GM18909 (cell line): ENCODE data around the gene CD59.
"Not testable (repeated sequence)": the region's sequence is repeated elsewhere in the genome, so short reads cannot be mapped to it uniquely, and the experiment has no call there.

Experiments
- ATAC-seq: cut with Tn5 transposase; IDR thresholded peaks from one replicate; pipeline ENCODE4 v1.9.1; 2021; ENCODE audit warnings: mild to moderate bottlenecking; ENCODE audit not compliant: unreplicated experiment, poor library complexity

The CD59 gene

DNA sequence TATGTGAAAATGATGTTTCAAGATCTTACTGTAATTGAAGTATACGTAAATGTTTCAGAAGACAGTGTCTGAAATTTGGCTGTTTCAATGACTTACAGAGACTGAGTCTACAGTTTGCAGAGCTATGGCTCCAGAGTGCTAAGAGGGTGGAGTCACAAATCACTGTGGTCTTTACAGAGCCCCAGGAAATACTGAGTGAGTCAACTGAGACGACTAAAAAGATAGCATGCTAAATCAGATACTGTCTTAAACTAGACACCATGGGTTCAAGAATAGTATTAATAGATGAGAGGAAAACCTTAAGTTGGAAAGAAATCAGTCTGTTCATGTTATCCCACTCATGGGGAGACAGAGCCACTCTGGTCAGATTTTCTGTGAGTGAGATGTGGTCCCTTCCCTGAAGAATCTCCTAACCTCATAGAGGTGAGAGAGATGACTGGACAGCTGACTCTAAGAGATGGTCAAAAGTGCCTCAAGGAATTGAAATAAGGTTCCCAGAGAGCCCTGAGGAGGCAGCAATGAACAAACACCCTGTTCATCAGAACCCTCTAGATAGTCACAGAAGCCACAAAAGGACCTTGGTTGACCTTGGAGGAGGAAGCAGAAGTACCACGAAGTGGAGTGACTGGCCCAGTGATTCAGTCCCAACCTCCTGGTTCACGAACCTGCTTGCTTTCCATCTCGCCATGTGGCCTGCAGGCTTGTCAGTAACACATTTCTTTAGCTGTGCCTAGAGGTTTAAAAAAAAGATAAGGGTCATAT lies 65.8 kb downstream of the CD59 start:
- no peak for ATAC-seq

DNA sequence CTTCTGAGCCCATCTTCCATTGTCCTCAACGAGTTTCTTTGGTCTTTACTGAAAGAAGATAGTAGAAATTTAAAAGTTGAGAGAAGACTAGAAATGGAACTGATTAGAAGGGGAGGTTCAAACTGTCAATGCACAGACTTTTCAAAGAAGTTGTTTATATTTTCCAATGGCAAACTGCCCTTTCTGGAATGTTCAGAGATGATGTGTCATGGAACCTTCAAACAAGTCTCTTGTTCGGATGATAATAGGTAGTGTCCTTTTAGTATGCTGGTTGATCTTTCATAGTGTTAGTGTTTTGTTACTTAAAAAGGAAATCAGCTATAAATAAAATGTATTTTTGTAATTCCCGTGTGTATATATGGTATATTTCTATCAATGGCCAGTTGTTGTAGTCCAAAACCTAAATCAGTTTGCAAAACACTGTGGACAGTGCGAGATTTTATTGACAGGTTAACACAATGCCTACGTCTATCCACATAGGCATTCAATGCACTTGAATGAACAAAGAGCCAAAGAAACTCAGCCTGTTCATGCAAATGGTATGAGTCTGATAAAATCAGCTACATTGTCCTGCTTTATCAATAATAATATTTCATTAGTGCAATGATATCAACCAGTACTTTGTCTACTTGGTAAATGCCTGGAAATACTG lies 66.5 kb downstream of the CD59 start:
- ATAC-seq: no peak

DNA sequence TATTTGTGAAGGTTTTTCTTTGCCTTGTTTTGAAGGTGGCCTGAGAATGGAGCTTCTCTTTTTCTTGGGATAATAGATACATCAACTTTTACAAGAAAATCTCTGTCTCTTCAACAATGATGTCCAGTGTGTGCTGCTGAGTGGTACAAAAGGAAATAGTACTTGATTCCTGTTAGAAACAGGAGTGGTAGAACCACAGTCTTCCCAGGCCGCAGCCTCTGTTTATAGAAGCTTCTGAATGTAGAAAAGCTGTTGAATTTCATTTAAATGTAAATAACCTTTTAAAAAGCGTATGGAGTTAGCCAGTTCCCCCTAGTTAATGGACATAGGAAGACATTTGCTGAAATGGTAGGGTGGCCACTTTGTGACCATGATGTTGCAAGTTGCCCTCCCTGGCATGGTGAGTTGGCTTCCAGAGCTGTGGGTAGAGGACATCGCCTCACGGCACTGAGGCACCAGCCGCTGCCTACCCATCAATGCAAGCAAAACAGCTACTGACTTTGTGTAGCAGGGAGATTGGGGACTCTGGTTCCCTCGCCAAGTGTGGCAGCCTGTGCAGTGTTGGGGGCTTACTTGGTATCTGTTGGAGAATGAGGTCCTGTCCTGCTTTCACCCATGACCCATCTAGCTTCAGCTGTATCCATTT lies 67.1 kb downstream of the CD59 start:
- no peak for ATAC-seq

DNA sequence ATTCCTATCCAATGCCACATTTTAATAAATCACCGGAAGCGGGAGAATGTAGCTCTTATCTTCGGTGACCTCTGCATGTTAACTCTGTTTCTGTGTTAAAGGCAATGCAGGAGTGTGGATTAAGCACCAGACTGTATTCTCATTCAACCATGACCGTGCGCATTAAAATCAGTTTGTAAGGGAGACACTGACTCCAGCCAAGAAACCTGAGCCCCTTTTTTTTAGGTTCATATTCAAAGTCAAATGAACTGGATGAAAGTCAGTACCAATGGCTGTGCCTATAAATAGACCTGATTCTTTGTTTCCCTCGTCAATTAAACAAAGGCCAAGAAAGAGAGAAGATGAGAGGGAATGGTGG lies 67.8 kb downstream of the CD59 start:
- ATAC-seq: no peak

DNA sequence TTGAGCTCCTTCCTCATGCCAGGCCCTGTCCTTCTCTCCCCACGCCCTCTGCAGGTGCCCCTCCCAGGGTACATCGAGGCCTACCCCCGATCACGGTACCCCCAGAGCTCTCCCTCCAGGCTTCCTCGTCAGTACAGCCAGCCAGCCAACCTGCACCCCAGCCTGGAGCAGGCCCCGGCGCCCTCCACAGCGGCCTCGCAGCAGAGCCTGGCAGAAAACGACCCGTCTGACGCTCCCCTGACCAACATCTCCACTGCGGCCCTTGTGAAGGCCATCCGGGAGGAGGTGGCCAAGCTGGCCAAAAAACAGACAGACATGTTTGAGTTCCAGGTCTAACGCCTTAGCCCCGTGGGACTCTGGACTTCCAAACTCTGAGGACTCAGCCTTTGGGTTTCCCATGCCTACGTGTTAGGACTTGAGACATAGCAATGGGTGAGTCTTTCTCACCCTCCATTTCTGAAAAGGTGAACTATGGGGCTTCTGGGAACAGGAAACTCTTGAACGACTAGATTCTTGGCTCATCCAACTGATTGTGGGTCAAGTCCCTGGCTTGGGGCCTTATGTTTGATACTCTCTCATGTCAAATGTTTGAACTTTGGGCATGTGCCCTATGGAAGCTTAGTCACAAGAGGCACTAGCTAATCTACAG lies 68.3 kb downstream of the CD59 start:
- ATAC-seq: no peak

DNA sequence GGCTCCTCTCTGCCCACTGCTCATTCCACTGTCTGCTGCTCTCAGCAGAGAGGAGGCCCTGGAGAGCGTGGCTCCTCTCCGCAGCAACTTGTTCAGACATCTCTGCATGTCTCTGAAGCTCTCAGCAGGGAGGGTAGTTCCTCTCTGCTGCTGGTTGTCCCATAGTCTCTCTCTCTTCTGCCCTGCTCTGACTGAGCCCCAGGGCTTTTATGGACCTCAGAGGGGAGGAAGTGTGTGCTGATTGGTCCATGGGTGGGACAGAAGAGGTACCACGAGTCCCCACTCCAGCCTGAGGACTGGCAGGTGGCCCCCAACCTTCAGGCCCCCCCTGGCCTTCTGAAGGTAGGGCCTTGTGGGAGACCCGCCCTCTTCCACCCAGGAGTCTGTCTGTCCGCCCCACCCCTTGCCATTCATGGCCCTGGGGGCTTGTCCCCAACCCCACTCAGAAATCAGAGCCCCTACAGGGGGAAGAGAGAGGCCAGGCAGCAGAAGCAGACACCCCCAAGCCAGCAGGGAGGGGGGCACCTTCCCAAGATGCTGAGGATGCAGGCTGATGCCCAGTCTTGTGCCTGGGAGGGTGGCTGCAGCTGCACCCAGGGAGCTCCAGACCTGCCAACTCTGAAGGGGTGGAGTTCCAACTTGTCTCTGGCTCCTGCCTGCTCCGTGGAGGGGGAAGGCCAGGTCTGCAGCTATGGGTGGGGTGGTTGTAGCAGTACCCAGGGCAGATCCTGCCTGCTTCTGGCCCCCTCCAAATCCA lies 70.7 kb downstream of the CD59 start:
- no peak for ATAC-seq

DNA sequence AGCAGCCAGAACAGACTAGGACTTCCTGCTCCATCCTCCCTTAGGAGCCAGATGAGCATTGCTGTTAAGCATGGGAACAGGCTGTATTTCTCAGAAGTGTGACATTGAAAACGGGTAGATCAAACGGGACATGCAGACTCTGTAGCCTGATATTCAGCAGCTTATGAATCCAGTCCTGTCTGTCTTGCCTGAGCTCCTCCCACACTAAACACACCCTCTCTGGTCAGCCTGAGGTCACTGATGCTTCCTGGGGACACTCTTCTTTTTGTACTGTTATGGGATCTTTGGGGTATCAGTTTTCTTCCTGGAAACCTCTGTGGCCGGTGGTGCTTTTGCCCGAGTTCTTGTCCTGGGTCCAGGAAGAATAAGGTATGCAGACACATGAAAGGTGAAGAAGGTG lies 71.4 kb downstream of the CD59 start:
- no peak for ATAC-seq

DNA sequence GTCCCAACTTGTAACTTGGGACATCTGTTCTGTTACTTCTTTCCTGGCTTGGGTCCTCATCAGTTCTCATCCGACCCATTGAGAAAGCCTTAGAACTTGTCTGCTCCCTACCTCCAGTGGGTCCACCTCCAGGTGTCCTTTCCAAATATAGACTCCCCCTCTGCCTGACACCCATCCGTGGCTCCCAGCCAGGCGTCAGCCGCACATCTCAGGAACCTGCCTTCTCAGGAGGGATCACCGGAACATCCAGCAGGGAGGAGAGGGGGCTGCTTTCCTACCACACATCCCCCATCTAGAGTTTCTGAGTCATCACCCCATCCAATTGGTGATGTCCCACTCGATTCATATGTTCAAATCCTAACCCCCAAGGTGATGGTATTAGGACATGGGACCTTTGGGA lies 72.1 kb downstream of the CD59 start:
- ATAC-seq: no peak

DNA sequence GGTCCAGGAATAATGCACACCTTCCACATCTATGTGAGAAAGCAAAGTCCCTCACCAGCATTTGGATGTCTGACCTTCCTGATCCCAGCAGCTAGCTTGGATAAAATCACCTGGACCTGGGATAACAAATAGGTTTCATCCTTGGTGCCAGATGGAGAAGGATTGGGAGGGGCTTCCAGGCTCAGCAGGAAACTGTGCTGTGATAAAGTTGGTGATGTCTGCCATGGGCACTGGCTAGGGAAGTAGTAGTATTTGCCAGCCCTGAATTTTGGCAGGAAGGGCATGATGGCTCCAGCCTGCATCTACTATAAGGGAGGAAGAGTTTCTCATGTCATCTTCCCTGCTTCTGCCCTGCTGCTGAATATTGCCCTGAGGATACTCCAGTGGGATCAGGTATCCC lies 73.1 kb downstream of the CD59 start:
- ATAC-seq: no peak

DNA sequence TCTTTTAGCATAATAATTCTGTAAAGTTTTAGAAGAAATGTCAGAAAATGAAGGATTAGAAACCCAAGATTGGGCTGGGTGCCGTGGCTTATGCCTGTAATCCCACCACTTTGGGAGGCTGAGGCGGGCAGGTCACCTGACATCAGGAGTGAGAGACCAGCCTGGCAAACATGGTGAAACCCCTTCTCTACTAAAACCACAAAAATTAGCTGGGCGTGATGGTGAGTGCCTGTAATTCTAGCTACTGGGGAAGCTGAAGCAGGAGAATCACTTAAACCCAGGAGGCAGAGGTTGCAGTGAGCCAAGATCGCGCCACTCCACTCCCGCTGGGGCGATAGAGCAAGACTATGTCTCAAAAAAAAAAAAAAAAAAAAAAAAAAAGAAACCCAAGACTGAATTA lies 74.7 kb downstream of the CD59 start:
- not testable (repeated sequence) for ATAC-seq

DNA sequence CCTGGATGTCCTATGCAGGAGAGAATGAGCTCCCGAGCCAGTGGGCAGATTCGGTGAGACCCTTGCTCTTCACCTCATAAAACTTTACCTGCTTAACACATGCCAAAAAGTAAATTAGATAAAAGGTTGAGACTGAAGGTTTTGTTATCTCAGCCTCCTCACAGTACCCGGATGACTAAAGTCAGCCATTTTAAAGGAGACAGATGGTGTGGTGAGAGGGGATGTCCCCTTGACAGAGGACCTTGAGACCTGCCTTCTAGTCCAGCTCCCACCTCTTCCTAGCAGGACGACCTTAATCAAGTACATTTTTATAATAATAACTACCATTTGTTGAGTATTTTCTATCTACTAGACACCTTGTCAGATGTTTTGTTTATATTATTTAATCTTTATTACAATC lies 75.3 kb downstream of the CD59 start:
- ATAC-seq: no peak

DNA sequence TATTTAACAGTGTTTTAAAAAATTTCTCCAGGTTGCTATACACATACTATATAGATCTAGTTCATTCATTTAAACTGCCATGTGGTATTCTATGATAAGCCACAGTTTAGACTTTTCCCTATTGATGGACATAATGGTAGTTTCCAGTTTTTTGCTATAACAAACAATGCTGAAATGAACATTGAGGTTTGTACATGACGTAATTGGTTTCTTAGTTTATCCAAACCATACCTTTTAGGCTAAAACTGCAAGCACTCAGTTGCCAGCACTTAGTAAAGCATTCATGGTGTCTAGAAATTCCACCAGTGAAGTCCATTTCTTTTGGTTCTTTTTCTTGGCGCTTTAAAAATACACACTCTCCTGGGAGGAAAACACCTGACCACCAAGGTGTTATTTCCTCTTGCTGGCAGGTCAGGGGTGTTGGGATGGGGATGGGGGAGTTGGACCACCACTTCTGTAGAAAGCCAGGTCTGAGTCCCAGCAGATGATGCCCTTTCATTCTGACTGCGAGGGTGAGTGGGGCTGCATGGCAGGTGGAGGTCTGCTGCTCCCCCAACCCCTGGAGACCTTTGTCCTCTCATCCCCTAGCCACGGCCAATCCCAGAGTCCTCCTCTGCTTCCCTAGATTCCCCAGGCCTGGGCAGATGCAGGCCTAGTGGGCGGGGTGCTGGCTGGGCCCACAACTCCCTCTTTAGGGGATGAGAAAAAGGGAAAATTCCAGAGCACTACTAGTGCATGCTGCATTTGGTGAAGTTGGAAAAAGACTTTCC lies 76.7 kb downstream of the CD59 start:
- no peak for ATAC-seq

DNA sequence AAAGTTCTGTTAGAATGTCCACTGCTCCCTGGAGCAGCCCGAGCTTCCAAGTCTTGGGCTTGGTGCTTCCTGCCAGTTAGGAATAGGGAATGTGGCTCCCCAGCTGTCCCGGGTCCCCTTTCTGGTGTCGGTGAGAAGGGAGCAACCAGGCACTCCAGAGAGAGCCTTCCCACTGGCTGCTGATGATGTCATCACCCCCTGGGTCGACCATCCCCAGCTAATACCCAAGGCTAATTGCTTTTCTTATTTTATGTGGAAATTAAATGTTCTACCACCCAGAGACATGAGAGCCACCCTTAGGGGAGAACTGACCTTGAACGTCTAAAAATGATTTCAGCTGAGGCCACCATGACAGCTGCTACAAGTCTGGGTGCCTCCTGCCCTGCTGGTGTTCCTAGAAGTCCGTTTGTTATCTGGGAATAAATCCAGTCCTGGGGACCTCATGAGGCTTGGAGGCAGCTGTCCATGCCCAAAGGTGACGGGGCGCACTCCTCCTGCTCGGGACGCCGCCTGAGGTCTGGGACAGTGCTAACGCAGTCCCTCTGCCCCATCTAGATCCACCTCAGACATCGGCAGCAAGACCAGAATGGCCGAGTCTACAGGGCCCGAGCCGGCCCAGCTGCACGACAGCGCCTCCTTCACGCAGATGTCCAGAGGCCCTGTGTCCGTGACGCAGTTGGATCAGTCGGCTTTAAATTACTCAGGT lies 77.9 kb downstream of the CD59 start:
- ATAC-seq: no peak

DNA sequence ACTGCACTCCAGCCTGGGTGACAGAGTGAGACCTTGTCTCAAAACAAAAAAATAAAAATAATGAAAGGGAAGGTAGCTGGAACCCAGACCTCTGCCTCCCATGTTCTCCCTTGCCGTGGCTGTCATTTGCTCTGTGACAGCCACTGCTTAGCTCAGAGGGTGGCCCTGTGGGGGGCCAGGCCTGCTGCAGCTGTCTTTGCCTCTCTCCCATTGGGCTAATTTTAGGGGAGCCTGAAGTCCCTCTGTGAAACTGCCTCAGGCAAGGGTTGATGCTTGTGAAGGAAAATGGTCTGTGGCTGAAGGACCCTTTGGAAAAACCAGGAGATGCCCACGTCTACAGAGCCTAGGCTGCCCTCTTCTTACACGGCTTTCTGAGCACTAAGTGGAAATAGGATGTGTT lies 78.5 kb downstream of the CD59 start:
- no peak for ATAC-seq

DNA sequence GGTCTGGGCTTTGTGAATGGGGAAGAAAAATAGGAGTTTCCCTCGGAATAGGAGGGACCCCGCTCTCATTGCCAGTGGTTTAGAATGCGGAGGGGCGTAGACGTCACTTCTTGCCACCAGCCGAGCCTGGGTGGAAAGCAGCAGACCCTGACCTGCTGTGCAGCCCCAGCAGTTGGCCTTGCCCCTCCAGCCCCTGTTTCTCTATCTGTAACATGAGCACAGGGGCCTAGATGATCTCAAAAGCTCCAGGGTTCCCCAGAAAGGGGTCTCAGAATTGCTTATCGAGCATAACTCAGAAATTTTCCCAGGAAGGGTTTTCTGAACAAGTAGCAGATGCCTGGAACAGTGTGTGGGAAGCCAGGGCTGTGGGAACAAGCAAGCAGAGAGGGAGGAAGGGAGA lies 79.5 kb downstream of the CD59 start:
- ATAC-seq: no peak

DNA sequence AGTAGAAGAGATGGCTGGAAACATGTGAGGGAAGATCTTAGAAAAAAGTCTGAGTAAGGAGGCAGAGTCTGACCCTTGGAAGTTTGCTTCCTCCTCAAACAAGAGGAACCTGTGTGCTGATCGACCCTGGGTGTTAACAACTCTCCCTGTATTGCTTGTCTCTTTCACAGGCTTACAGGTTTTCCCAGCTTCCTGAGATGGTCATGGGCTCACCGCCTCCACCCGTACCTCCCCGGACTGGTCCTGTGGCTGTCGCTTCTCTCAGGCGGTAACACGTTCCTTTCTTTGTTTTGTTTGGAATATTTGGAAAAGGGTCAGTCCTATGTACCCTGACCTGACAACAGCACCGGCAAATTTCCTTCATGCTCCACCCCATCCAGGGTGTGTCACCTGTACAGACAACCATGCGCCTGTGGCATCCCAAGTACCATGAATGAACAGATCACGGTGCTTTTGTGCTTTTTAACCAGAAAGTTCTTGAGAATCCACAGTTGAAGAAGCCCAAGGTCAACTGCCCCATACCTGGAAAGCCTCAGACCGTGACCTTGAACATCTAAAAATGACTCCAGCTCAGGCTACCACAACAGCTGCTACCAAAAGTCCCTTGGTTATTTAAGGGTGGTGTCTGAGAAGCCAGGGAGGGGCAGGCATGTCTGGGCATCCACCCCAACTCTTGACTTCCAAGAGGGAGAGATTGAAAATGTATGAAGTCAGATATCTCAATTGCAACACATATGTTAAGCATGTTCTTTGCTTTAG lies 80.2 kb downstream of the CD59 start:
- no peak for ATAC-seq

DNA sequence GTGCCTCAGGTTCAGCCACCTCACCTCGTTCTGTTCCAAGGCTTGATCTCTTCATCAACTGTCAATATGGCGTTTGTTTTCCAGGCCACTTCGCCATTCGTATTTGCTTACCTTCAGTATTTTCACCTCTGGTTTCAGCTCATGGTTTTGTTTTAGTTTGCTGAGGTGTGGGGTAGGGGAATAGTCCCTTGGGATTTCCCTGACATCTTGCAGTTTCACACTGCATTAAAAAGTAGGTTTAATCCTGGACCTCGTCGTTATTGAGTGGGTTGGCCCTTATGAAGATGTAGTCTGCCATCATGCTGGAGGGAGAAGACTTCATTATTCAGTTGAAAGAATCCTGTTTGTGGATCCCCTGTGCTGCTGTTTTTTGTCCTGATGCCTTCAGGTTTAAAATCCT lies 81.6 kb downstream of the CD59 start:
- no peak for ATAC-seq
